Loucy (cell line): Measurements from ENCODE around the gene COA8.

Experiments used
- H2AFZ ChIP-seq: fragments of 200-600 bp; sonication (generic); 2 replicates; pipeline ENCODE4 v1.6.0; 2016; ENCODE audit warnings: antibody characterized with exemption, mild to moderate bottlenecking, low read length, moderate library complexity
- H3F3A ChIP-seq: fragments of 200-600 bp; 2 replicates; pipeline ENCODE4 v1.6.0; 2016; ENCODE audit warnings: antibody characterized with exemption, low read depth, mild to moderate bottlenecking
- H3K27me3 ChIP-seq: fragments of 200-600 bp; sonication (generic); 2 replicates; pipeline ENCODE4 v1.6.1; 2014; ENCODE audit warnings: low read length, mild to moderate bottlenecking; ENCODE audit not compliant: insufficient read depth, poor library complexity, severe bottlenecking
- H3K36me3 ChIP-seq: fragments of 200-600 bp; sonication (generic); 2 replicates; pipeline ENCODE4 v1.6.1; 2016; ENCODE audit warnings: low read length; ENCODE audit not compliant: insufficient read depth
- H3K4me1 ChIP-seq: fragments of 200-600 bp; sonication (generic); 2 replicates; pipeline ENCODE4 v1.5.1; 2014; ENCODE audit warnings: low read length, mild to moderate bottlenecking; ENCODE audit not compliant: insufficient read depth, poor library complexity, severe bottlenecking
- H3K4me2 ChIP-seq: fragments of 200-600 bp; sonication (generic); 2 replicates; pipeline ENCODE4 v1.6.0; 2014; ENCODE audit warnings: antibody characterized with exemption, low read length, low read depth, mild to moderate bottlenecking; ENCODE audit not compliant: poor library complexity, severe bottlenecking
- H3K4me3 ChIP-seq: fragments of 200-600 bp; sonication (generic); 2 replicates; pipeline ENCODE4 v1.5.1; 2014; ENCODE audit warnings: low read length, mild to moderate bottlenecking, mixed read lengths; ENCODE audit not compliant: poor library complexity, severe bottlenecking
- H3K79me2 ChIP-seq: fragments of 200-600 bp; sonication (generic); 2 replicates; pipeline ENCODE4 v1.6.1; 2014; ENCODE audit warnings: low read length; ENCODE audit not compliant: insufficient read depth
- H3K9ac ChIP-seq: fragments of 200-600 bp; sonication (generic); 2 replicates; pipeline ENCODE4 v1.6.0; 2014; ENCODE audit warnings: mild to moderate bottlenecking, low read depth, low read length, moderate library complexity; ENCODE audit not compliant: poor library complexity, severe bottlenecking
- H3K9me2 ChIP-seq: fragments of 200-600 bp; sonication (generic); replicated peaks from 2 replicates; pipeline ENCODE4 v1.6.1; 2016; ENCODE audit warnings: low read depth, low read length, mixed read lengths
- H3K9me3 ChIP-seq: fragments of 200-600 bp; sonication (generic); 2 replicates; pipeline ENCODE4 v1.6.1; 2014; ENCODE audit warnings: mild to moderate bottlenecking, antibody characterized with exemption, low read length, low read depth; ENCODE audit not compliant: insufficient read depth
- H4K20me1 ChIP-seq: fragments of 200-600 bp; sonication (generic); 2 replicates; pipeline ENCODE4 v1.6.0; 2014; ENCODE audit warnings: antibody characterized with exemption, low read length, mild to moderate bottlenecking; ENCODE audit not compliant: insufficient read depth, poor library complexity, severe bottlenecking
- EZH2phosphoT487 ChIP-seq: fragments of 200-600 bp; IDR thresholded peaks from 2 replicates; pipeline ENCODE4 v1.6.1; 2018; ENCODE audit warnings: antibody characterized with exemption, mild to moderate bottlenecking, moderate library complexity, borderline replicate concordance
- TF ChIP-seq, protein P1 (sequence below): fragments of 200-600 bp; sonication (generic); conservative IDR thresholded peaks from 2 replicates; pipeline ENCODE4 v1.5.1; 2014; ENCODE audit warnings: mild to moderate bottlenecking, antibody characterized with exemption, low read length

Gene COA8

DNA sequence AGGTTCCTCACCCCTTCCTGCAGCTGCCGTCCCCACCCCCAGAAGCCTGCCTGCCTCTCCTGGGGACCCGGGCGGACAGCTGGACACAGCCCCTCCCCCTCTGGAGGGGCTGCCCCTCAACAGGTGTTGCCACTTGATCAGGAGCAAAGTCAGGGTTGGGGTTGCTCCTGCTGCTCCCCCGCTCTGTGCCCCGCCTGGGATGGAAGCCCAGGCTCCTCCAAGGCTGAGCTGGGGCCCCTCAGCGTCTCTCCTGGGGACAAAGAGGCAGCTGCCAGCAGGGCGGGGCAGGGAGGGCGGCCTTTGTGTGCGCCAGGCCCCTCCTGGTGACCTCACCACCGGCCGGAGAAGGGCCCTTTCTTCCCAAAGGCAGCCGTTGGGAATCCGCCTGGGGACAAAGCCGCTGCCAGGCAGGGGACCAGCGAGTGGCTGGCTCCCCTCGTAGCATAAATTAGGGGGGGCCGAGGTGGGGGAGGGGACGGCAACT, 20.1 kb upstream of the COA8 start:
- Histone ChIP-seq H3K9me3 (no peaks in the 10 kb centered on the region), H4K20me1 (no peaks in the 10 kb centered on the region), H3K79me2 (no peaks in the 10 kb centered on the region), H3K4me3 (no peak overlapping the region), H3K36me3 (no peaks in the 10 kb centered on the region), H3K9ac (no peak overlapping the region), H3K4me2 (no peak overlapping the region), H3K27me3 (no peaks in the 10 kb centered on the region), H2AFZ (no peak overlapping the region), H3K4me1 (no peaks in the 10 kb centered on the region), H3K9me2 (no peaks in the 10 kb centered on the region), H3F3A (no peaks in the 10 kb centered on the region)
- TF ChIP-seq, protein P1, sequence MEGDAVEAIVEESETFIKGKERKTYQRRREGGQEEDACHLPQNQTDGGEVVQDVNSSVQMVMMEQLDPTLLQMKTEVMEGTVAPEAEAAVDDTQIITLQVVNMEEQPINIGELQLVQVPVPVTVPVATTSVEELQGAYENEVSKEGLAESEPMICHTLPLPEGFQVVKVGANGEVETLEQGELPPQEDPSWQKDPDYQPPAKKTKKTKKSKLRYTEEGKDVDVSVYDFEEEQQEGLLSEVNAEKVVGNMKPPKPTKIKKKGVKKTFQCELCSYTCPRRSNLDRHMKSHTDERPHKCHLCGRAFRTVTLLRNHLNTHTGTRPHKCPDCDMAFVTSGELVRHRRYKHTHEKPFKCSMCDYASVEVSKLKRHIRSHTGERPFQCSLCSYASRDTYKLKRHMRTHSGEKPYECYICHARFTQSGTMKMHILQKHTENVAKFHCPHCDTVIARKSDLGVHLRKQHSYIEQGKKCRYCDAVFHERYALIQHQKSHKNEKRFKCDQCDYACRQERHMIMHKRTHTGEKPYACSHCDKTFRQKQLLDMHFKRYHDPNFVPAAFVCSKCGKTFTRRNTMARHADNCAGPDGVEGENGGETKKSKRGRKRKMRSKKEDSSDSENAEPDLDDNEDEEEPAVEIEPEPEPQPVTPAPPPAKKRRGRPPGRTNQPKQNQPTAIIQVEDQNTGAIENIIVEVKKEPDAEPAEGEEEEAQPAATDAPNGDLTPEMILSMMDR = no peak
- TF ChIP-seq EZH2phosphoT487 = no peak

DNA sequence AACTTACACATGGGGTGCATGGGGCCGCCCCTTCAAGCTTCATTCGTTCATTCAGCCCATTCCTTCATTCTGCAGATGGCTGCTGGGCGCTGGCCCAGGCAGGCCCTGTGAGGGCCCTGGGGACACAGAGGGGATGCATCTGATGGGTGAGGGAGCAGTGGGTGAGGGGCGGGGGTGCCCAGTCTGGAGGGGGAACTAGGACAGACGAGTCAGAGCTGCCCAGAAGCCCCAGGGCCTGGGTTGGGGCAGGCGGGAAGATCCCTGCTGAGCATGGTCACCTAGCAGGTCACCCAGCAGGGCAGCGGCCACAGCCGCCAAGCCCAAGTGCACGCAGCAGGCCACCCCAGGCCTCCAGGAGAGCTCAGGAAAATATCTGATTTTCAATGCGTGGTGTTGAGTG, 19.6 kb upstream of the COA8 start:
- H3K4me1 ChIP-seq = no peaks in the 10 kb centered on the region
- no peaks in the 10 kb centered on the region for H4K20me1 ChIP-seq
- no peaks in the 10 kb centered on the region for H3K79me2 ChIP-seq
- H2AFZ ChIP-seq = no peak overlapping the region
- H3K27me3 ChIP-seq = no peaks in the 10 kb centered on the region
- no peaks in the 10 kb centered on the region for H3F3A ChIP-seq
- no peaks in the 10 kb centered on the region for H3K9me2 ChIP-seq
- no peak overlapping the region for H3K4me3 ChIP-seq
- H3K9me3 ChIP-seq = no peaks in the 10 kb centered on the region
- no peak overlapping the region for H3K4me2 ChIP-seq
- no peaks in the 10 kb centered on the region for H3K36me3 ChIP-seq
- no peak overlapping the region for H3K9ac ChIP-seq
- TF ChIP-seq, protein P1 = no peak
- TF ChIP-seq EZH2phosphoT487 = no peak

DNA sequence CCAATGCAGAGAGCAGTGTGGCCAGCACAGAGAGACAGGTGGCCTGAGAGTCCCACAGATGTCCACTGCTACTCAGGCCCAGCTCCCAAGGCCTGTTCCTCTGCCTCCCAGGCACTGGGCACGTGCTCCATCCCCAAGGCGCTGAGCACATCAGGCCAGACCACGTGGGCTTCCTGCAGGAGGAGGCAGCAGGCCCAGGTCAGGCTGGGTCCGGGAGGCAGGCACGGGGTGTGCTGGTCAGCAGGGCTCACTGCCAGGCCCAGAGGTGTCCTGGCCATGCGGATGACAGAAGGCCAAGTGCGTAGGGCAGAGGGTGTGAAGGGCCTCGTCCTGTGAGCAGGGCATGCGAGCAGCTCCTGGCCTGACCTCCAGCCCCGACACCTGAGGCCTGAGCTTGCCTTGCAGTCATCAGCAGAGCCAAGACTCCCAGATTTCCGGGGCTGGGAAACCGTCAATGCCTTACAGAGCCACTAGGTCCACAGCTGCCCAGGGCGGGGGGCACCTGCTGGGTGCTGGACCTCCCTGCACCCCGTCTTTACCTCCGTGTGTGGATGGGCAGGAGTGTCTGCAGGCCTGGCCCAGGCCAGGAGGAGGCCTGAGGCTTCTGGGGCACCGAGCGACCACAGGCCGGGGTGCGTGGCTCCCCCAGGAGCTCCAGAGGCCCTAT, 18.9 kb upstream of the COA8 start:
- H3K79me2 ChIP-seq = no peaks in the 10 kb centered on the region
- no peaks in the 10 kb centered on the region for H3K27me3 ChIP-seq
- H3K4me2 ChIP-seq = no peak overlapping the region
- TF ChIP-seq, protein P1 = no peak
- TF ChIP-seq EZH2phosphoT487 = no peak
- no peaks in the 10 kb centered on the region for H3K9me2 ChIP-seq
- H3K9me3 ChIP-seq = no peaks in the 10 kb centered on the region
- H3K4me1 ChIP-seq = no peaks in the 10 kb centered on the region
- H3F3A ChIP-seq = no peaks in the 10 kb centered on the region
- H2AFZ ChIP-seq = no peak overlapping the region
- no peak overlapping the region for H3K4me3 ChIP-seq
- no peaks in the 10 kb centered on the region for H3K36me3 ChIP-seq
- H4K20me1 ChIP-seq = no peaks in the 10 kb centered on the region
- H3K9ac ChIP-seq = no peak overlapping the region
